GOT3 (cell line): ENCODE data around the gene CNTNAP2.

Experiments used
- DNase-seq: peaks from one replicate; lab custom pipeline; 2025; ENCODE audit warnings: mixed read lengths; lab: John Stamatoyannopoulos, UW

The CNTNAP2 gene

GRCh38 chr7:148095066-148095465, 1978.5 kb downstream of the CNTNAP2 start:
- no peak for DNase-seq

GRCh38 chr7:148104136-148104716, 1987.6 kb downstream of the CNTNAP2 start:
- no peak for DNase-seq

- no peak for DNase-seq
Observed at GRCh38 chr7:148104924-148105323, 1988.3 kb downstream of the CNTNAP2 start.

- DNase-seq, result no peak
Observed at GRCh38 chr7:148105853-148106252, 1989.3 kb downstream of the CNTNAP2 start.

GRCh38 chr7:148107443-148108127, 1991.0 kb downstream of the CNTNAP2 start:
- DNase-seq, result no peak

- no peak for DNase-seq
Observed at GRCh38 chr7:148108381-148108780, 1991.8 kb downstream of the CNTNAP2 start.

- DNase-seq, result no peak
Observed at GRCh38 chr7:148110097-148110868, 1993.7 kb downstream of the CNTNAP2 start.

GRCh38 chr7:148114804-148115203, 1998.2 kb downstream of the CNTNAP2 start:
- DNase-seq, result no peak

GRCh38 chr7:148115308-148115707, 1998.7 kb downstream of the CNTNAP2 start:
- no peak for DNase-seq

- DNase-seq, result no peak
Observed at GRCh38 chr7:148116195-148116594, 1999.6 kb downstream of the CNTNAP2 start.

- DNase-seq, result no peak
Observed at GRCh38 chr7:148116829-148117403, 2000.3 kb downstream of the CNTNAP2 start.

GRCh38 chr7:148118371-148118770, 2001.8 kb downstream of the CNTNAP2 start:
- no peak for DNase-seq

GRCh38 chr7:148121401-148121800, 2004.8 kb downstream of the CNTNAP2 start:
- no peak for DNase-seq

- DNase-seq, result no peak
Observed at GRCh38 chr7:148121847-148122246, 2005.2 kb downstream of the CNTNAP2 start.

- no peak for DNase-seq
Observed at GRCh38 chr7:148124477-148124876, 2007.9 kb downstream of the CNTNAP2 start.

GRCh38 chr7:148127374-148127773, 2010.8 kb downstream of the CNTNAP2 start:
- DNase-seq, result no peak

- DNase-seq, result no peak
Observed at GRCh38 chr7:148129023-148129422, 2012.4 kb downstream of the CNTNAP2 start.

GRCh38 chr7:148135116-148135515, 2018.5 kb downstream of the CNTNAP2 start:
- DNase-seq, result no peak

- DNase-seq, result no peak
Observed at GRCh38 chr7:148135997-148136396, 2019.4 kb downstream of the CNTNAP2 start.

GRCh38 chr7:148142660-148143248, 2026.2 kb downstream of the CNTNAP2 start:
- DNase-seq, result no peak

- DNase-seq, result no peak
Observed at GRCh38 chr7:148144827-148145226, 2028.2 kb downstream of the CNTNAP2 start.

- no peak for DNase-seq
Observed at GRCh38 chr7:148146346-148146745, 2029.7 kb downstream of the CNTNAP2 start.
